ENCODE results near the gene GPR141.

- TF ChIP-seq POLR2AphosphoS5 (IDR thresholded peaks at IDR 0.05) (no peak), CTCF (IDR thresholded peaks at IDR 0.05) (no peak)
These were observed 70.0 kb downstream of the GPR141 start for GRCh38 chr7:37753398-37754050.

Measured in sigmoid colon (tissue), 4 donors.